BJ (cell line): ENCODE results near the gene SLC25A48. TPM values are rescaled to one million over a fixed set of nuclear protein-coding genes. Genes with fewer than 3 reads are reported as not detected.

ENCODE experiments used
- CTCF ChIA-PET: fragments of 350-600 bp; formaldehyde crosslinking; extraction: SDS; loops from one replicate; lab custom pipeline; 2021; ENCODE audit warnings: antibody characterized with exemption, inconsistent platforms; lab: Yijun Ruan, JAX
- POLR2A ChIA-PET: fragments of 300-600 bp; sonication (Branson Sonifier 250); formaldehyde crosslinking; extraction: SDS; loops from one replicate; lab custom pipeline; 2021; ENCODE audit warnings: antibody characterized with exemption; lab: Charles Lee
- DNase-seq: peaks from one replicate; pipeline ENCODE4 v3.0.0-alpha.2; 2011; ENCODE audit warnings: low read depth
- H3K27me3 ChIP-seq: 2 replicates; pipeline ENCODE4 v1.6.0; 2011; ENCODE audit warnings: low read length; ENCODE audit not compliant: control insufficient read depth, insufficient read depth
- H3K36me3 ChIP-seq: 2 replicates; pipeline ENCODE4 v1.5.1; 2011; ENCODE audit warnings: low read length; ENCODE audit not compliant: control insufficient read depth, insufficient read depth
- H3K4me3 ChIP-seq: 2 replicates; pipeline ENCODE4 v1.5.1; 2011; ENCODE audit warnings: low read depth, mild to moderate bottlenecking, control low read depth, low read length
- CTCF ChIP-seq: IDR thresholded peaks from 2 replicates; pipeline ENCODE4 v1.5.1; 2011; ENCODE audit warnings: low read depth, mild to moderate bottlenecking, control low read depth, inconsistent platforms, low read length, moderate library complexity; ENCODE audit not compliant: insufficient read depth
- polyA plus RNA-seq: library from polyadenylated mRNA; depleted of rRNA; stranded (reverse); fragments of >200 nt; gene quantifications from 2 replicates; pipeline ENCODE4 v1.2.3, GENCODE V29; 2011

SLC25A48 gene
- polyA plus RNA-seq, 1 experiment, result not detected

- ChIA-PET POLR2A (no interaction called here), CTCF (interaction anchor here (1.4 kb wide), 1 partner anchor 11 kb away, joined by 5 read pairs; no protein-coding TSS in a partner anchor)
- H3K27me3 ChIP-seq, result peaks cover 9% of the 10 kb centered on the region; the same call in 1 of the 2 replicates
- no peak for DNase-seq
- TF ChIP-seq CTCF, result no peak
- H3K4me3 ChIP-seq, result no peak overlapping the region
- H3K36me3 ChIP-seq, result no peaks in the 10 kb centered on the region
Measured at GRCh38 chr5:135898651-135899050, 64.2 kb downstream of the SLC25A48 start.

GRCh38 chr5:135900276-135900675 is 65.8 kb downstream of the SLC25A48 start:
- Histone ChIP-seq H3K4me3 (no peak overlapping the region), H3K27me3 (peaks cover 9% of the 10 kb centered on the region; the same call in 1 of the 2 replicates), H3K36me3 (no peaks in the 10 kb centered on the region)
- CTCF ChIA-PET, result no interaction called here
- no peak for DNase-seq
- TF ChIP-seq CTCF, result no peak
- POLR2A ChIA-PET, result no interaction called here

- CTCF ChIA-PET, result interaction anchor here (1.7 kb wide), 1 partner anchor 348 kb away, joined by 3 read pairs; no protein-coding TSS in a partner anchor
- POLR2A ChIA-PET, result no interaction called here
- Histone ChIP-seq H3K36me3 (no peaks in the 10 kb centered on the region), H3K4me3 (no peak overlapping the region), H3K27me3 (peaks cover 9% of the 10 kb centered on the region; the same call in 1 of the 2 replicates)
- no peak for TF ChIP-seq CTCF
- DNase-seq, result no peak
Measured at GRCh38 chr5:135901633-135902032, 67.2 kb downstream of the SLC25A48 start.

- ChIA-PET CTCF (no interaction called here), POLR2A (no interaction called here)
- peaks cover 7% of the 10 kb centered on the region; the same call in 1 of the 2 replicates for H3K27me3 ChIP-seq
- H3K4me3 ChIP-seq, result no peak overlapping the region
- no peak for TF ChIP-seq CTCF
- no peak for DNase-seq
- H3K36me3 ChIP-seq, result no peaks in the 10 kb centered on the region
Measured at GRCh38 chr5:135905144-135905543, 70.7 kb downstream of the SLC25A48 start.

- no peak for TF ChIP-seq CTCF
- no peaks in the 10 kb centered on the region; the same call in 1 of the 2 replicates for H3K36me3 ChIP-seq
- peaks cover 1% of the 10 kb centered on the region for H3K27me3 ChIP-seq
- DNase-seq, result no peak
- H3K4me3 ChIP-seq, result no peak overlapping the region
- ChIA-PET POLR2A (no interaction called here), CTCF (interaction anchor here (0.9 kb wide), 1 partner anchor 298 kb away, joined by 4 read pairs; no protein-coding TSS in a partner anchor)
Measured at GRCh38 chr5:135913713-135914626, 79.5 kb downstream of the SLC25A48 start.
